ENCODE results near the gene FKBP9.

Gene FKBP9

DNA sequence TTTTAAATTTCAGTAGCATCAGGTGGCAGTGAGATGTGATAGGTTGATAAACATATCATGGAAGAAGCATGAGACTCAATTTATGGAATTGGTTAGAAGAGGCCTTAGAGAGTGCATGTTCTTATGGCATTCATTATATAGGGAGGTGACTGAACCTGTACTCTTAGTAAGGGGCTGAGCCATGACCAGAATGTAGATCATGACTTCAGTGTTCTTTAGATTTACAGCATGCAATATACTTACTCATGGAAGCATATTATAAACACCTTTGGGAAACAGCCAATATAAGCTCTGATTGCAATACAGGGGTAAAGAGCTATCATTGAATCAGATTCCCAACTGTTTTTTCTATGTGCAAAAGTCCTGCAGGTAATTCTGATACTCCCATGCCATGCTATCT, 55.1 kb downstream of the FKBP9 start:
- in situ Hi-C loops (cut with MboI; ENCODE audit: low pct_unique_long_range_greater_than_20kb, low sequenced_read_pairs, unreplicated experiment): no loop called here
- no peak for DNase-seq (ENCODE audit: low spot score)
- TF ChIP-seq, protein P1, sequence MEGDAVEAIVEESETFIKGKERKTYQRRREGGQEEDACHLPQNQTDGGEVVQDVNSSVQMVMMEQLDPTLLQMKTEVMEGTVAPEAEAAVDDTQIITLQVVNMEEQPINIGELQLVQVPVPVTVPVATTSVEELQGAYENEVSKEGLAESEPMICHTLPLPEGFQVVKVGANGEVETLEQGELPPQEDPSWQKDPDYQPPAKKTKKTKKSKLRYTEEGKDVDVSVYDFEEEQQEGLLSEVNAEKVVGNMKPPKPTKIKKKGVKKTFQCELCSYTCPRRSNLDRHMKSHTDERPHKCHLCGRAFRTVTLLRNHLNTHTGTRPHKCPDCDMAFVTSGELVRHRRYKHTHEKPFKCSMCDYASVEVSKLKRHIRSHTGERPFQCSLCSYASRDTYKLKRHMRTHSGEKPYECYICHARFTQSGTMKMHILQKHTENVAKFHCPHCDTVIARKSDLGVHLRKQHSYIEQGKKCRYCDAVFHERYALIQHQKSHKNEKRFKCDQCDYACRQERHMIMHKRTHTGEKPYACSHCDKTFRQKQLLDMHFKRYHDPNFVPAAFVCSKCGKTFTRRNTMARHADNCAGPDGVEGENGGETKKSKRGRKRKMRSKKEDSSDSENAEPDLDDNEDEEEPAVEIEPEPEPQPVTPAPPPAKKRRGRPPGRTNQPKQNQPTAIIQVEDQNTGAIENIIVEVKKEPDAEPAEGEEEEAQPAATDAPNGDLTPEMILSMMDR (IDR thresholded peaks at IDR 0.05; ENCODE audit: extremely low read depth, insufficient read depth, missing control alignments): no peak

DNA sequence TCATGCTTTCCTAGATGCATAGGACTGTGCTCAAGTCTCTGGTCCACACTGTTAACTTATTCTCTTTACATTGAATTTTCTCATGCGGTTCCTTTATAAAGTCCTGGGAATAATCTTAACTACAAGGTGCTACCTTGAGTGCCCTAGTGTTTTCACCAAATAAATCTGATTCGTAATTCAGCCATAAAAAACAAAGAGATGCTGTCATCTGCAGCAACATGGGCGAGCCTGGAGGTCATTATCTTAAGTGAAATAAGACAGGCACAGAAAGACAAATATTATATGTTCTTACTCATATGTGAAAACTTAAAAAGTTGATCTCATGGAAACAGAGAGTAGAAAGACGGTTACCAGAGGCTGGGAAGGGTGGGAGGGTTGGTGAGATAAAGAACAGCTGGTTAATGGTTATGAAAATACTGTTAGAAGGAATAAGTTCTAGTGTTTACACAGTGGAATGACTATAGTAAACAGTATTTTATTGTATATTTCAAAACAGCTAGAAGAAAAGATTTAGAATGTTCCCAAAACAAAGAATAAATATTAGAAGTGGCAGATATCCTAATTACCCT, 67.0 kb downstream of the FKBP9 start:
- in situ Hi-C loops (cut with MboI; ENCODE audit: low pct_unique_long_range_greater_than_20kb, low sequenced_read_pairs, unreplicated experiment): no loop called here
- DNase-seq (ENCODE audit: low spot score): no peak
- TF ChIP-seq, protein P1 (IDR thresholded peaks at IDR 0.05; ENCODE audit: extremely low read depth, insufficient read depth, missing control alignments): no peak

DNA sequence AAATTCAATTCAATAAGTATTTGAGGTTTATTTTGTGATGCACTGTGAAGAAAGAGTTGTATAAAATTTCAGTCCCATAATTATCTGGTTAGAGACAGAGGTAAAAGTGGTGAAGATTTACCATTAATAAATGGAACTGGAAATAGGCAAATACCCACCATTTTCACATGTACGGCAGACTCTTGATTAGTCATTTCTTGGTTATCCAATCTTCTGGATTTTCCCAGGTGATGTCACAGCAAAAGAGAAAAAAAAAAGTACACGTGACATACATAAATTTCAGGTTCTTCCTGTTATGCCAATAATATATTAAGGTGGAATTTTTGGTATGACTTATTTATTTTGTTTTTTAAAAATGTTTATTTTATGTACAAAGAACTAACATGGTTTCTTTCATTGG, 78.5 kb downstream of the FKBP9 start:
- TF ChIP-seq, protein P1 (IDR thresholded peaks at IDR 0.05; ENCODE audit: extremely low read depth, insufficient read depth, missing control alignments): no peak
- in situ Hi-C loops (cut with MboI; ENCODE audit: low pct_unique_long_range_greater_than_20kb, low sequenced_read_pairs, unreplicated experiment): no loop called here
- DNase-seq (ENCODE audit: low spot score): no peak

DNA sequence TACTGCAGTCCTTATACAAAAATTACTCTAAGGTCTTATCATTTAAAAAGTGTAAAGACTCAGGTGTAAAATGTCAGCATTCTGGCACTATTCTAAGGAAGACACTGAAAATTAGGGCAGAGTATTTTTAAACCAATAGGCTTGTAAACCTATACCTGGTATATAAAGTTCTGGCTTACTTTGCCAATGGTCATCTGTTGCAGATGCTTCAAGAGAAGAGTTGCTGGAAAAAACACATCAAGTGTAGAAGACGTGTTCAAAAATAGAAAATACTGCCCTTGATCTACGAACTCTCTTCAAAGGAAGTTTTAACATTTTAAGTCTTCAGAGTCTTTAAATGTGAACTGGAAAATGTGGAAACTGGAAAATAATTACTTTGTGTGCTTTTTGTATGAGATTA, 81.4 kb downstream of the FKBP9 start:
- TF ChIP-seq, protein P1 (IDR thresholded peaks at IDR 0.05; ENCODE audit: extremely low read depth, insufficient read depth, missing control alignments): no peak

DNA sequence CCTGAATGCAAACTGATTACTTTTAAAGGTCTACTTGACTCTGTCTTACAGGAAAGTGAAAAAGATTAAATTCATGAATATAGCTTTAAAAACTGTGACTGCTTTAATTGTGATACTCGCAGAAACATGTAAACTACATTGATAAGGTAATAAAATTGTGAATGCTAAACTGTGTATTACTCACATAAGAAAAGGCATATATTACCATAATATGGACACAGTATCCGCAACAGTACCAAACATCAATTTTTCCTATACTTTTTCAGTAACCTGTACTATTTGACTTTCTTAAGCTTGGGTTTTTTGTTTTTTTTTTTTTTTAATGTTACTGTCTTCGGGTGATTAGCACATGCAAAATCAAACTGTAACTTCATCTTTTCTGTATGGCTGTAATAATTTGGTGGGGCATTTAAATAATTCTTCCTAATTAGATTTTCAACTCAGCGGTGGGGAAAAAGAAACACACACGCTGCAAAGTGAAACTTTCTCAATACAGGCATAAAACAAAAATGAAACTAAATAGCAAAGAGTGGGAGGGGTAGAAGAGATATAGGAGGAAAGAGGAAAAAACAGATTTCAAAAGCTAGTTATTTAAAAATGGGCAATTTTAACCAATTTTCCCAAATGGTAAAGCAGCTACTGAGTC, 82.1 kb downstream of the FKBP9 start:
- DNase-seq (ENCODE audit: low spot score): peak; percentile 18
- TF ChIP-seq, protein P1 (IDR thresholded peaks at IDR 0.05; ENCODE audit: extremely low read depth, insufficient read depth, missing control alignments): no peak
- in situ Hi-C loops (cut with MboI; ENCODE audit: low pct_unique_long_range_greater_than_20kb, low sequenced_read_pairs, unreplicated experiment): no loop called here

More for the DNA sequence above, 81.4 kb downstream of the FKBP9 start:
- DNase-seq (ENCODE audit: low spot score): no peak
- in situ Hi-C loops (cut with MboI; ENCODE audit: low pct_unique_long_range_greater_than_20kb, low sequenced_read_pairs, unreplicated experiment): no loop called here

DNA sequence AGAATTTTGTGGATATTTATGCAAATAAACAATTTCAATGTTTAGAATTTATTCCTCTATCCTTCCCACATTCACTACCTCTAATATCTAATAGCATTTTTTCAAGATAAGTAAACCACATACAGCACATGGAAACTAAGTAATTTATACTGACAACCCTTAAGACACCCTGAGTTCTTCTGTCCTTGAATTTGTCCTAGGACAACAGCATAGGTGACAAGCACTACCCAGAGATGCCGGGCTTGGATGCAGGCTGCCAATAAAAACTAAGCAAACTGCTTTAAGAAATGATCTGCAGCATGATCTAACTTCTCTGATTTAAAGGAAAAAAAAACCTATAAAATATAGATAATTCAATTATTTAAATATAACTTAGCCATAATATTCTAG, 82.7 kb downstream of the FKBP9 start:
- TF ChIP-seq, protein P1 (IDR thresholded peaks at IDR 0.05; ENCODE audit: extremely low read depth, insufficient read depth, missing control alignments): no peak
- DNase-seq (ENCODE audit: low spot score): no peak
- in situ Hi-C loops (cut with MboI; ENCODE audit: low pct_unique_long_range_greater_than_20kb, low sequenced_read_pairs, unreplicated experiment): no loop called here
